ENCODE data around the gene PRR23E.
A peak's percentile ranks its signal among the peaks of the same experiment; 100 is the strongest.

PRR23E gene

GRCh38 chr3:127192576-127193232, at the start of gene PRR23E:
Gene PRR23E (plus strand): TSS chr3:127193131. CDS start chr3:127196686, 3,555 bp downstream.
- ChIA-PET CTCF (no interaction called here), POLR2A (no interaction called here)
- Histone ChIP-seq H3K36me3 (ENCODE audit: control insufficient read depth in 2 of 2, insufficient read depth in 1 of 2, low read length in 2 of 2) (no peaks in the 10 kb centered on the region), H3K9me3 (ENCODE audit: control insufficient read depth, insufficient read depth, low read depth, low read length) (no peaks in the 10 kb centered on the region), H3K4me3 (ENCODE audit: low read depth, low read length) (no peak within 1 kb of the TSS), H3K27ac (ENCODE audit: extremely low read depth, low read depth, low read length) (no peak within 1 kb of the TSS), H3K4me1 (ENCODE audit: control insufficient read depth, insufficient read depth, low read length) (no peaks in the 10 kb centered on the region)
- no peak for TF ChIP-seq ZNF24 (tag by site-specific recombination; IDR thresholded peaks at IDR 0.05)
- TF ChIP-seq ZFHX2 (tag by site-specific recombination; conservative IDR thresholded peaks at IDR 0.05), result no peak
- TF ChIP-seq HOXD13 (CRISPR knock-in tag; IDR thresholded peaks at IDR 0.05; ENCODE audit: borderline replicate concordance), result no peak
- no peak for TF ChIP-seq ZSCAN5A (tag by site-specific recombination; IDR thresholded peaks at IDR 0.05)
- TF ChIP-seq RBAK (tag by site-specific recombination; IDR thresholded peaks at IDR 0.05), result no peak
- no peak for TF ChIP-seq ZBTB8A (tag by site-specific recombination; IDR thresholded peaks at IDR 0.05)
- no peak for TF ChIP-seq REST (tag by site-specific recombination; IDR thresholded peaks at IDR 0.05)
- no peak for TF ChIP-seq ZBTB6 (tag by site-specific recombination; IDR thresholded peaks at IDR 0.05)

GRCh38 chr3:127143172-127143571, 49.8 kb upstream of the PRR23E start:
- no peaks in the 10 kb centered on the region for H3K36me3 ChIP-seq (ENCODE audit: control insufficient read depth in 2 of 2, insufficient read depth in 1 of 2, low read length in 2 of 2)
- CTCF ChIA-PET, result no interaction called here
- H3K27ac ChIP-seq (ENCODE audit: extremely low read depth, low read depth, low read length), result no peak overlapping the region
- H3K4me3 ChIP-seq (ENCODE audit: low read depth, low read length), result no peak overlapping the region
- POLR2A ChIA-PET, result no interaction called here
- peaks cover 3% of the 10 kb centered on the region; the same call in 1 of the 2 replicates for H3K4me1 ChIP-seq (ENCODE audit: control insufficient read depth, insufficient read depth, low read length)
- no peaks in the 10 kb centered on the region for H3K9me3 ChIP-seq (ENCODE audit: control insufficient read depth, insufficient read depth, low read depth, low read length)
- TF ChIP-seq ZNF155 (tag by site-specific recombination; IDR thresholded peaks at IDR 0.05) (no peak), RBAK (tag by site-specific recombination; IDR thresholded peaks at IDR 0.05) (peak; percentile 54; the same call in 1 of the 2 replicates)

- Histone ChIP-seq H3K4me3 (ENCODE audit: low read depth, low read length) (no peak overlapping the region), H3K36me3 (ENCODE audit: control insufficient read depth in 2 of 2, insufficient read depth in 1 of 2, low read length in 2 of 2) (no peaks in the 10 kb centered on the region), H3K4me1 (ENCODE audit: control insufficient read depth, insufficient read depth, low read length) (peaks cover 3% of the 10 kb centered on the region; the same call in 1 of the 2 replicates), H3K9me3 (ENCODE audit: control insufficient read depth, insufficient read depth, low read depth, low read length) (no peaks in the 10 kb centered on the region), H3K27ac (ENCODE audit: extremely low read depth, low read depth, low read length) (no peak overlapping the region)
- ChIA-PET CTCF (no interaction called here), POLR2A (no interaction called here)
- TF ChIP-seq ZNF645 (tag by site-specific recombination; IDR thresholded peaks at IDR 0.05), result no peak
- no peak for TF ChIP-seq ZNF280C (tag by site-specific recombination; IDR thresholded peaks at IDR 0.05)
- TF ChIP-seq ZNF670 (tag by site-specific recombination; IDR thresholded peaks at IDR 0.05; ENCODE audit: low read depth), result no peak
- TF ChIP-seq ZNF423 (tag by site-specific recombination; IDR thresholded peaks at IDR 0.05), result no peak
- TF ChIP-seq TCF7L2 (IDR thresholded peaks at IDR 0.05; ENCODE audit: borderline replicate concordance, low read depth, low read length), result no peak
- no peak for TF ChIP-seq ZNF112 (tag by site-specific recombination; IDR thresholded peaks at IDR 0.05)
- no peak for TF ChIP-seq KLF7 (tag by site-specific recombination; IDR thresholded peaks at IDR 0.05; ENCODE audit: borderline replicate concordance)
- TF ChIP-seq ZNF560 (tag by site-specific recombination; IDR thresholded peaks at IDR 0.05; ENCODE audit: borderline replicate concordance), result no peak
- no peak for TF ChIP-seq ZNF211 (tag by site-specific recombination; IDR thresholded peaks at IDR 0.05; ENCODE audit: low read depth)
- no peak for TF ChIP-seq PRDM4 (tag by site-specific recombination; IDR thresholded peaks at IDR 0.05)
Measured at GRCh38 chr3:127144631-127145030, 48.3 kb upstream of the PRR23E start.

All from HEK293 (cell line).